ENCODE results near the gene NDST3. TPM values are rescaled to one million over a fixed set of nuclear protein-coding genes. Genes with fewer than 3 reads are reported as not detected.

Gene NDST3
- total and polyA plus RNA-seq, 2 donors from 2014 or later: 0.09 to 0.22 TPM

DNA sequence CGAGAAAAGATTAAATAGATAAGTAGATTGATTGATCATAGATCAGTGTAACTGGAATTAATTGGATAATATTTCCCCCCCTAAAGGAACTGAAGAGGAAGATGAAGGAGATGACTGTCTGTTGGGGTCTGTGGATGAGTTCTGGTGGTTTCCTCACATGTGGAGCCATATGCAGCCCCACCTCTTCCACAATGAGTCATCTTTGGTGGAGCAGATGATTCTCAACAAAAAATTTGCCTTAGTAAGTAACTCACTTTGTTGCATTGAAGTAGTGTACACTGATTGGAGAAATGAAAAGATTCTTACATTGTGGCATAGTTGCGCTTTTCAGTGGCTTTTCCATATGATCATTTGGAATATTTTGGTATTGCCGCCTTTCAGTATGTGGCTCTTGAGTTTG is 80.4 kb downstream of the NDST3 start:
- FAIRE-seq (no peak), DNase-seq (no peak)
- H3K36me3 ChIP-seq (ENCODE audit: control insufficient read depth in 2 of 3, insufficient read depth in 3 of 3, low read length in 3 of 3): no peaks in the 10 kb centered on the region
- TF ChIP-seq, protein P1, sequence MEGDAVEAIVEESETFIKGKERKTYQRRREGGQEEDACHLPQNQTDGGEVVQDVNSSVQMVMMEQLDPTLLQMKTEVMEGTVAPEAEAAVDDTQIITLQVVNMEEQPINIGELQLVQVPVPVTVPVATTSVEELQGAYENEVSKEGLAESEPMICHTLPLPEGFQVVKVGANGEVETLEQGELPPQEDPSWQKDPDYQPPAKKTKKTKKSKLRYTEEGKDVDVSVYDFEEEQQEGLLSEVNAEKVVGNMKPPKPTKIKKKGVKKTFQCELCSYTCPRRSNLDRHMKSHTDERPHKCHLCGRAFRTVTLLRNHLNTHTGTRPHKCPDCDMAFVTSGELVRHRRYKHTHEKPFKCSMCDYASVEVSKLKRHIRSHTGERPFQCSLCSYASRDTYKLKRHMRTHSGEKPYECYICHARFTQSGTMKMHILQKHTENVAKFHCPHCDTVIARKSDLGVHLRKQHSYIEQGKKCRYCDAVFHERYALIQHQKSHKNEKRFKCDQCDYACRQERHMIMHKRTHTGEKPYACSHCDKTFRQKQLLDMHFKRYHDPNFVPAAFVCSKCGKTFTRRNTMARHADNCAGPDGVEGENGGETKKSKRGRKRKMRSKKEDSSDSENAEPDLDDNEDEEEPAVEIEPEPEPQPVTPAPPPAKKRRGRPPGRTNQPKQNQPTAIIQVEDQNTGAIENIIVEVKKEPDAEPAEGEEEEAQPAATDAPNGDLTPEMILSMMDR (IDR thresholded peaks at IDR 0.05; ENCODE audit: borderline replicate concordance, extremely low read depth, insufficient read depth): no peak
- H3K4me1 ChIP-seq (ENCODE audit: control insufficient read depth in 2 of 3, insufficient read depth in 2 of 3, low read depth in 1 of 3, low read length in 3 of 3): no peaks in the 10 kb centered on the region
- no peak overlapping the region for H3K27ac ChIP-seq (ENCODE audit: low read depth in 2 of 2, low read length in 2 of 2)
- H3K9me3 ChIP-seq (ENCODE audit: control insufficient read depth in 2 of 3, insufficient read depth in 1 of 3, low read length in 3 of 3): no peaks in the 10 kb centered on the region
- intact Hi-C loops (cut with DNase I): no loop called here
- H3K4me3 ChIP-seq (ENCODE audit: low read length in 3 of 3): no peak overlapping the region
- H3K27me3 ChIP-seq (ENCODE audit: control insufficient read depth, insufficient read depth, low read length): no peaks in the 10 kb centered on the region
- no peak overlapping the region for H3K9ac ChIP-seq (ENCODE audit: low read length in 3 of 3)

DNA sequence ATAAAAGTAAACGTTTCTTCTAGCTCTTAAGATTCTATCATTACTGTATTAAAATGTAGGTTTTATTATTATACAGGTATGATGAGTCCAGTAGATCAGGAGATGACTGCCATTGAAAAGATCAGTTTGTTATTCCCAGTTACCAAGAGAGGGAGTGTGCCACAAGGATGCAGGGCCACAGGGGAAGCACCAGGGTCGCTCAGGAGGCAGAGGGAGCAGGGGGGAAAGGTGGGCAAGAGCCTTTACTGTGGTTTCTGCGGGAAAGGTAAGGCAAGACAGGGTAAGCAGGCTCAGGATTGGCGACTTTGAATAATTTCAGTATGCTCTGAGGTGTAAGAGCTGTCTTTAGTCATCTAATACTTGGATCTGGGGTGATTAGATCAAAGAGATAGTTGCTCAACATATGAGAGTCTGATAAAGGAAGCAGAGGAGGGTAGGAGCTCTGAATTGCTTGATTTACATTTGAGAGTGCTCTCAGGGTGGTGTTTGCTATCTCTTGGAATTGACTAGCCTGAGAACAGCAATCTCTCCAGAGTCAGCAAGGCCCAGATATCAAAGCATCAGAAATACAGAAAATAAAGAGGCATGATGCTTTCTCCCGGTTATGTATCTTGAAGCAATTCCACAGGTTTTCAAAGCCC is 86.0 kb downstream of the NDST3 start:
- no peak for FAIRE-seq
- no peak overlapping the region for H3K27ac ChIP-seq (ENCODE audit: low read depth in 2 of 2, low read length in 2 of 2)

DNA sequence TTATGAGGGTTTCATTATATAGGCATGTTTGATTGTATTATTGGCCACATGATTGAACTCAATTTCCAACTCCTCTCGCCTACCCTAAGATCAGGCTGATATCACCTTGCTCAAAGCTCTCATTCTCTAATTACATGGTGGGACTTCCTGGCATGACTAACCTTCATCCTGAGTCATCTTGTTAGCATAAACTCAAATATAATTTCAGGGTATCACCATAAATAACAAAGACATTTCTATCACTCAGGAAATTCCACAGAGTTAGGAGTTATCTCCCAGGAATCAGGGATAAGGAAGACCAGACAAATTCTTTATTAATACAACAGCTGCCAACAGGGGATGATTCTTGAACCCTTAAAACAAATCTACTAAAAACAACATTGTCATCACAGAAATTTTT is 90.7 kb downstream of the NDST3 start:
- Histone ChIP-seq H3K27me3 (ENCODE audit: control insufficient read depth, insufficient read depth, low read length) (no peaks in the 10 kb centered on the region), H3K27ac (ENCODE audit: low read depth in 2 of 2, low read length in 2 of 2) (no peak overlapping the region), H3K4me3 (ENCODE audit: low read length in 3 of 3) (no peak overlapping the region), H3K9ac (ENCODE audit: low read length in 3 of 3) (no peak overlapping the region), H3K4me1 (ENCODE audit: control insufficient read depth in 2 of 3, insufficient read depth in 2 of 3, low read depth in 1 of 3, low read length in 3 of 3) (no peaks in the 10 kb centered on the region), H3K36me3 (ENCODE audit: control insufficient read depth in 2 of 3, insufficient read depth in 3 of 3, low read length in 3 of 3) (no peaks in the 10 kb centered on the region), H3K9me3 (ENCODE audit: control insufficient read depth in 2 of 3, insufficient read depth in 1 of 3, low read length in 3 of 3) (no peaks in the 10 kb centered on the region)
- intact Hi-C loops (cut with DNase I): no loop called here
- DNase-seq (no peak), FAIRE-seq (no peak)
- TF ChIP-seq, protein P1 (IDR thresholded peaks at IDR 0.05; ENCODE audit: borderline replicate concordance, extremely low read depth, insufficient read depth): no peak

More for the DNA sequence above, 86.0 kb downstream of the NDST3 start:
- intact Hi-C loops (cut with DNase I): no loop called here
- H3K4me1 ChIP-seq (ENCODE audit: control insufficient read depth in 2 of 3, insufficient read depth in 2 of 3, low read depth in 1 of 3, low read length in 3 of 3): no peaks in the 10 kb centered on the region
- H3K27me3 ChIP-seq (ENCODE audit: control insufficient read depth, insufficient read depth, low read length): no peaks in the 10 kb centered on the region
- H3K9ac ChIP-seq (ENCODE audit: low read length in 3 of 3): no peak overlapping the region
- no peak overlapping the region for H3K4me3 ChIP-seq (ENCODE audit: low read length in 3 of 3)
- no peak for DNase-seq
- H3K36me3 ChIP-seq (ENCODE audit: control insufficient read depth in 2 of 3, insufficient read depth in 3 of 3, low read length in 3 of 3): no peaks in the 10 kb centered on the region
- H3K9me3 ChIP-seq (ENCODE audit: control insufficient read depth in 2 of 3, insufficient read depth in 1 of 3, low read length in 3 of 3): no peaks in the 10 kb centered on the region
- TF ChIP-seq, protein P1 (IDR thresholded peaks at IDR 0.05; ENCODE audit: borderline replicate concordance, extremely low read depth, insufficient read depth): no peak

DNA sequence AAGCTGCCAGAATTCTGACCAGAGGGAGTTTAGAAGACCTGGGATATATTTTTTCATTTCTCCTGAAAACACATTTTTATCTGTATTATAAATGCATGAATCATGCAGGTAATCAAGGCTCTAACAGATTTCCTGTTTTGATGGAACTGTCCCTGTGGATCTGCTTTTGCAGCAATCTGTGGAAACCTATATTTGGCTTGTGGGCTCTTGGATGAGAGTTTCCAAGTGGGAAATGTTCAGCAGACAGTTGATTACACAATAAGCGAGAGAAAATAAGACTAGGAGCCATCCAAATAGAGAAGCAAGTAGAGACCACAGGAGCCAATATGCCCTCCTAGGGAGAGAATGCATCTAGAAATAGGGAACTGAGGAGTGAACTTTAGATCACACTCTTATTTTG is 105.0 kb downstream of the NDST3 start:
- Histone ChIP-seq H3K4me3 (ENCODE audit: low read length in 3 of 3) (no peak overlapping the region), H3K36me3 (ENCODE audit: control insufficient read depth in 2 of 3, insufficient read depth in 3 of 3, low read length in 3 of 3) (no peaks in the 10 kb centered on the region), H3K9ac (ENCODE audit: low read length in 3 of 3) (no peak overlapping the region), H3K4me1 (ENCODE audit: control insufficient read depth in 2 of 3, insufficient read depth in 2 of 3, low read depth in 1 of 3, low read length in 3 of 3) (no peaks in the 10 kb centered on the region), H3K27ac (ENCODE audit: low read depth in 2 of 2, low read length in 2 of 2) (no peak overlapping the region), H3K27me3 (ENCODE audit: control insufficient read depth, insufficient read depth, low read length) (no peaks in the 10 kb centered on the region), H3K9me3 (ENCODE audit: control insufficient read depth in 2 of 3, insufficient read depth in 1 of 3, low read length in 3 of 3) (no peaks in the 10 kb centered on the region)
- DNase-seq (no peak), FAIRE-seq (no peak)
- intact Hi-C loops (cut with DNase I): no loop called here
- TF ChIP-seq, protein P1 (IDR thresholded peaks at IDR 0.05; ENCODE audit: borderline replicate concordance, extremely low read depth, insufficient read depth): no peak

All from kidney (tissue), 14 donors.